Tibial nerve (tissue), 4 donors: ENCODE data around the gene CHST14.

Experiments used
- CTCF ChIP-seq, 5 experiments: fragments of 200-600 bp in 3 of 5; fragments of 450-650 bp in 2 of 5; sonication (generic) in 3 of 5; IDR thresholded peaks; one replicate each; pipeline ENCODE4 v1.5.1; 2016 to 2019; ENCODE audit warnings: antibody characterized with exemption in 5 of 5, mild to moderate bottlenecking in 3 of 5, moderate library complexity in 2 of 5
- EP300 ChIP-seq, 2 donors: sonication (generic); formaldehyde crosslinking; IDR thresholded peaks; one replicate each; pipeline ENCODE4 v1.6.1; 2017; ENCODE audit warnings: antibody characterized with exemption in 2 of 2, mild to moderate bottlenecking in 1 of 2

- TF ChIP-seq CTCF (IDR thresholded peaks at IDR 0.05) (no peak), EP300 (IDR thresholded peaks at IDR 0.05) (no peak)
Measured at GRCh38 chr15:40444736-40445135, 26.0 kb upstream of the CHST14 start.
